ENCODE results near the gene ALOX15. TPM values are rescaled to one million over a fixed set of nuclear protein-coding genes. Genes with fewer than 3 reads are reported as not detected.

Gene ALOX15
- total and polyA plus RNA-seq, 8 donors: 0.03 to 3.1 (median 1.2) TPM; not detected in 5

- TF ChIP-seq POLR2A (IDR thresholded peaks at IDR 0.05) (no peak), CTCF (IDR thresholded peaks at IDR 0.05) (no peak), EP300 (IDR thresholded peaks at IDR 0.05) (no peak), POLR2AphosphoS5 (IDR thresholded peaks at IDR 0.05) (no peak)
- 63 to 77% (median 71%) methylated on average over 4 of the region's 4 CpGs for WGBS, 5 donors
- intact Hi-C loops (cut with DNase I; ENCODE audit: low total_unique reads): no loop called here
- Histone ChIP-seq H3K4me3 (no peak overlapping the region), H3K9me3 (no peaks in the 10 kb centered on the region), H3K27ac (no peak overlapping the region), H3K36me3 (peaks cover 7 to 21% (median 19%) of the 10 kb centered on the region in 4 donors), H3K27me3 (peaks cover 0 to 3% (median 0%) of the 10 kb centered on the region in 3 donors), H3K4me1 (no peaks in the 10 kb centered on the region)
- no peak for DNase-seq
Measured at GRCh38 chr17:4667166-4667565, 25.7 kb upstream of the ALOX15 start.

- intact Hi-C loops (cut with DNase I; ENCODE audit: low total_unique reads): no loop called here
- Histone ChIP-seq H3K27me3 (peaks cover 0 to 3% (median 0%) of the 10 kb centered on the region in 3 donors), H3K27ac (no peak overlapping the region), H3K4me1 (no peaks in the 10 kb centered on the region), H3K4me3 (no peak overlapping the region), H3K9me3 (no peaks in the 10 kb centered on the region), H3K36me3 (peaks cover 0 to 12% (median 10%) of the 10 kb centered on the region in 4 donors)
- TF ChIP-seq POLR2A (IDR thresholded peaks at IDR 0.05) (no peak), EP300 (IDR thresholded peaks at IDR 0.05) (no peak), POLR2AphosphoS5 (IDR thresholded peaks at IDR 0.05) (no peak), CTCF (IDR thresholded peaks at IDR 0.05) (no peak)
- 64 to 72% (median 68%) methylated on average over 5 of the region's 5 CpGs for WGBS, 5 donors
- DNase-seq: no peak
Measured at GRCh38 chr17:4666296-4666695, 24.8 kb upstream of the ALOX15 start.

GRCh38 chr17:4665027-4665426, 23.5 kb upstream of the ALOX15 start:
- H3K27ac ChIP-seq: no peak overlapping the region
- no peaks in the 10 kb centered on the region for H3K36me3 ChIP-seq
- no peaks in the 10 kb centered on the region for H3K9me3 ChIP-seq
- intact Hi-C loops (cut with DNase I; ENCODE audit: low total_unique reads): no loop called here
- TF ChIP-seq POLR2A (IDR thresholded peaks at IDR 0.05) (no peak), EP300 (IDR thresholded peaks at IDR 0.05) (no peak), CTCF (IDR thresholded peaks at IDR 0.05) (no peak), POLR2AphosphoS5 (IDR thresholded peaks at IDR 0.05) (no peak)
- H3K27me3 ChIP-seq: peaks cover 0 to 5% (median 3%) of the 10 kb centered on the region in 3 donors
- no peak overlapping the region for H3K4me3 ChIP-seq
- H3K4me1 ChIP-seq: no peaks in the 10 kb centered on the region
- no peak for DNase-seq
- 57 to 64% (median 61%) methylated on average over 9 of the region's 9 CpGs for WGBS, 5 donors

- no peak for DNase-seq
- Histone ChIP-seq H3K4me1 (no peaks in the 10 kb centered on the region), H3K27me3 (peaks cover 0 to 5% (median 3%) of the 10 kb centered on the region in 3 donors), H3K27ac (no peak overlapping the region), H3K36me3 (no peaks in the 10 kb centered on the region), H3K4me3 (no peak overlapping the region), H3K9me3 (no peaks in the 10 kb centered on the region)
- TF ChIP-seq CTCF (IDR thresholded peaks at IDR 0.05) (no peak), POLR2AphosphoS5 (IDR thresholded peaks at IDR 0.05) (no peak), EP300 (IDR thresholded peaks at IDR 0.05) (no peak), POLR2A (IDR thresholded peaks at IDR 0.05) (no peak)
- intact Hi-C loops (cut with DNase I; ENCODE audit: low total_unique reads): no loop called here
- 74 to 83% (median 80%) methylated on average over 9 of the region's 9 CpGs for WGBS, 5 donors
Measured at GRCh38 chr17:4664230-4664629, 22.8 kb upstream of the ALOX15 start.

All from stomach (tissue), 9 donors.